GM12801 (cell line): ENCODE results near the gene ENTR1.

Experiments used
- TF ChIP-seq, protein P1 (sequence below): IDR thresholded peaks from one replicate; pipeline ENCODE4 v1.5.1; 2011; ENCODE audit warnings: control low read depth; ENCODE audit not compliant: insufficient read length; ENCODE audit errors: extremely low read depth

ENTR1 gene, protein sequence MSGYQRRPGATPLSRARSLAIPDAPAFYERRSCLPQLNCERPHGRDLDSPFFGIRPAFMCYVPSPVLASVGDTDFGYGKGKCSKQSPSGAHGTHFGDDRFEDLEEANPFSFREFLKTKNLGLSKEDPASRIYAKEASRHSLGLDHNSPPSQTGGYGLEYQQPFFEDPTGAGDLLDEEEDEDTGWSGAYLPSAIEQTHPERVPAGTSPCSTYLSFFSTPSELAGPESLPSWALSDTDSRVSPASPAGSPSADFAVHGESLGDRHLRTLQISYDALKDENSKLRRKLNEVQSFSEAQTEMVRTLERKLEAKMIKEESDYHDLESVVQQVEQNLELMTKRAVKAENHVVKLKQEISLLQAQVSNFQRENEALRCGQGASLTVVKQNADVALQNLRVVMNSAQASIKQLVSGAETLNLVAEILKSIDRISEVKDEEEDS

GRCh38 chr9:136410500-136411287 lies at the start of gene ENTR1, which contains the start of gene PMPCA:
Gene ENTR1 (minus strand): TSS chr9:136410614. CDS start chr9:136410397, 217 bp downstream.
Gene PMPCA (plus strand): TSS chr9:136410658. CDS start chr9:136410669, 11 bp downstream.
- TF ChIP-seq, protein P1, sequence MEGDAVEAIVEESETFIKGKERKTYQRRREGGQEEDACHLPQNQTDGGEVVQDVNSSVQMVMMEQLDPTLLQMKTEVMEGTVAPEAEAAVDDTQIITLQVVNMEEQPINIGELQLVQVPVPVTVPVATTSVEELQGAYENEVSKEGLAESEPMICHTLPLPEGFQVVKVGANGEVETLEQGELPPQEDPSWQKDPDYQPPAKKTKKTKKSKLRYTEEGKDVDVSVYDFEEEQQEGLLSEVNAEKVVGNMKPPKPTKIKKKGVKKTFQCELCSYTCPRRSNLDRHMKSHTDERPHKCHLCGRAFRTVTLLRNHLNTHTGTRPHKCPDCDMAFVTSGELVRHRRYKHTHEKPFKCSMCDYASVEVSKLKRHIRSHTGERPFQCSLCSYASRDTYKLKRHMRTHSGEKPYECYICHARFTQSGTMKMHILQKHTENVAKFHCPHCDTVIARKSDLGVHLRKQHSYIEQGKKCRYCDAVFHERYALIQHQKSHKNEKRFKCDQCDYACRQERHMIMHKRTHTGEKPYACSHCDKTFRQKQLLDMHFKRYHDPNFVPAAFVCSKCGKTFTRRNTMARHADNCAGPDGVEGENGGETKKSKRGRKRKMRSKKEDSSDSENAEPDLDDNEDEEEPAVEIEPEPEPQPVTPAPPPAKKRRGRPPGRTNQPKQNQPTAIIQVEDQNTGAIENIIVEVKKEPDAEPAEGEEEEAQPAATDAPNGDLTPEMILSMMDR = no peak

GRCh38 chr9:136459425-136459824 lies 49.0 kb upstream of the ENTR1 start:
- TF ChIP-seq, protein P1 = no peak

DNA sequence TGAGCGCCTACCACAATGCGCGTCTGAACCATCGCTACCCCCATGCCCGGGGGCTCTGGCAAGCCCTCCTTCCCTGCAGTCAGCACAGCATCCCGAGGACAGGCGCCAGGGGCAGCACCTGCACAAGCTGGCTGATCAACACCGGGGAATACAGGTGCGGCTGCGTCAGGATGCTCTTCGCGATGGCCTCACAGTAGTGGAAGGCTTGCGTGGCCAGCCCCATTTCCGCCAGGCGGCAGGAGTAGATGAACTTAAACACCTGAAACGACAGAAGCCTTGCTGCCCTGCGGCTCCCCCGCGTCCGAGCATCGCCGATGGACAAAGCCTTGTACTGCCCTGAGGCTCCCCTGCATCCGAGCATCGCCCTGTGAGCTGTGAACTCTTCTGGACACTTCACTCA lies 46.9 kb upstream of the ENTR1 start:
- TF ChIP-seq, protein P1 = no peak

- TF ChIP-seq, protein P1 = no peak
Measured at GRCh38 chr9:136456258-136456657, 45.8 kb upstream of the ENTR1 start.

DNA sequence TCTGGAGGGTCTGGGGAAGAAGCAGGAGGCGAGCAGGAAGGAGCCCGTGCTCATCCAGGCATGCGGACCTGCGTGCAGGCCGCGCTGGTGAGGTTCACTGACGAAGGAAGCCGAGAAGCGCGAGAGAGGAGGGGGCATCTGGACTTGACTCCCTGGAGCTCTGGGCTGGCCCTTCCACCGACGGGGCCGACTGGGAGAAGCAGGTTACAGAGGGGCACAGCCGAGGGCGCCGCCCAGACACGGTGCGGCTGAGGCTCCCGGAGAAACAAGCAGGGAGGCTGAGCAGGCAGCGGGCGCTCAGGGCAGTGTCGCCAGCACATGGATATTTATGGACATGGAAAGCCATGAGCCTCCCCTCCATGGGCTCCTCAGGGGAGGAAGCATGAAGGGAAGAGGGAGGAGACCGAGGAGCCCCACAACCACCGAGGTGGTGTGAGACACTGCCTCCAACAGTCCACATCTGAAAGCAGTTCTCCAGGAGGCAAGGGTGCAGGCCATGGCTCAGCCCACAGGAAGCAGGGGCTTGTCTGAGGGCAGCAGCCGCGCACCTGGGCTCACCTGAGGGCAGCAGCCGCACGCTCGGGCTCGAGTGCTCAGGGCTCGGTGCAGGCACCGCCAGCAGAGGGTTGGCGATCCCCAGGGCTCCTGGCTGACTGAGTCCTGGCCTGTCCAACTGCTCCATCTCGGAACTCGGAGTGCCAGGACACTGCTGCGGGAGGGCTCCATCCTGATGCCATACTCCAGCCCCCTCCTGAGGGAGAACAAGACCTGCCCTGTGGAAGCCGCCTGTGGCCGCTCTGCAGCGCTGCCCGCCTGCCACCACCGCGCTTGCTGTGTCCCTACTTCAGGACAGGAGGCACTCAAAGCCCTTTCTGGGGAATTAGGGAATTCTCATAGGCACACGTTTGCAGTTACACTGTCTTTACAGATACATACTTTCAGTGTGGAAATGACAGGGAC lies 44.9 kb upstream of the ENTR1 start:
- TF ChIP-seq, protein P1 = no peak

DNA sequence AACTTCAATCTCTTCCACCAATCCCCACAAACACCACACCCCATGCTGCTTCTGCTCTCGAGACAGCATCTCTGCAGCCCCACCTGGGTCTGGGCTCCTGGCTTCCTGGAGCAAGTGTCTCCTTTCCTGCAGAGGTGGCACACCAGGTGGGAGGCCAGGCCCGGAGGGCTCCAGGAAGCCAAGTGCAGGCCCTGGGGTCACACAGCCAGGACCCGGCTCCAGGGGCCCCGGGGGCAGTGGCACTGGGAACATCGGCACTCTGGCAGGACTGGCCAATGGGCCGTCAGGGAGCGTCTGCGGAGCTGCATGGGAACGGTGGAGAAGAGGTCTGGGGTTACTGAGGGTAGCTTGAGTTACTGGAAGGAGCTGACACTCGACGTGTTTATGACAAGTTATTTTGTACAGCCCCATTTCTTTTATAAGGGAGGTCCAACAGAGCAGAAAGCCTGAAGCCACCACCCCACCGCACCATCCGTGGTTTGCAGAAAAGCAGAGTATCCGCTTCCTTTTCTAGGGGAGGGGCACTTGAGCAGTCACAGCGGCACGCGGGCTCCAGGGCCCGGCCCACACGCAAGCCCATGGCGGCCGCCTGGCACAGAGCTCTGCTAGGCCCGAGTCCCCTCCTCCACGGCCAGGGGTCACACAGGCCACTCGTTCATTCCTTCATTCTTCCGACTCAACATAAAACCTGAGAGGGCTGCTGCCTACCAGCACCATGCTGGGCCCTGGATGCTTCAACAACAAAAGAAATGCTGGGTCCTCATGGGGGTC lies 43.8 kb upstream of the ENTR1 start:
- TF ChIP-seq, protein P1 = no peak
